NCI-H748 (cell line): ENCODE results near the gene CRYGB.
"Not testable (repeated sequence)": the region's sequence is repeated elsewhere in the genome, so short reads cannot be mapped to it uniquely, and the experiment has no call there.

Experiments
- DNase-seq: peaks from one replicate; lab custom pipeline; 2025; ENCODE audit not compliant: unreplicated experiment; lab: John Stamatoyannopoulos, UW

The CRYGB gene

DNA sequence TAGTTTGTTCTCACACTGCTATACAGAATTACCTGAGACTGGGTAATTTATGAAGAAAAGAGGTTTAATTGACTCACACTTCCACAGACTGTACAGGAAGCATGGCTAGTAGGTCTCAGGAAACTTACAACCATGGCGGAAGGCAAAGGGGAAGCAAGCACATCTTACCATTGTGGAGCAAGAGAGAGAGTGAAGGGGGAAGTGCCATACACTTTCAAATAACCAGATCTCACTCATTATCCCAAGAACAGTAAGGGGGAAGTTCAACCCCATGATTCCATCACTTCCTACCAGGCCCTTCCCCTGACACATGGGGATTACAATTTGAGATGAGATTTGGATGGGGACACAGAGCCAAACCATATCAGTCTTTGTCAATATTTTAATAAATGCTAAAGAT, 5.0 kb upstream of the CRYGB start:
- no peak for DNase-seq

DNA sequence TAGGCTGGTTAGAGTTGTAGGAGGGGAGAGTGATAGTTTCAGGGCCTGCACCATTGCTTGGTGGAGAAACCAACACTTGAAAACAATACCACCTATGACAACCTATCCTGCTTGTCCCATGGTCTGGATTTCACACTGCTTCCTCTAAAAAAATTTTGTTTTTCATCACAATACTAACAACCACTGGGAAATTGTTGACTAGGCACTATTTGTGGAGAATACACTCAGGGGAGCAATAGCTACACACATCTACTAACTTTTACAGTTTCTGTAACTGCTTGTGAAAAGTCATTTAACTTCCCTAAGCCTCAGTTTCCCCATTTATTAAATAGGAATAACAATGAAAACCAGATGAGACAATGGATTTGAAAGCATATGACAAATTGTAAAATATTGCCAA, 4.1 kb upstream of the CRYGB start:
- DNase-seq = no peak

DNA sequence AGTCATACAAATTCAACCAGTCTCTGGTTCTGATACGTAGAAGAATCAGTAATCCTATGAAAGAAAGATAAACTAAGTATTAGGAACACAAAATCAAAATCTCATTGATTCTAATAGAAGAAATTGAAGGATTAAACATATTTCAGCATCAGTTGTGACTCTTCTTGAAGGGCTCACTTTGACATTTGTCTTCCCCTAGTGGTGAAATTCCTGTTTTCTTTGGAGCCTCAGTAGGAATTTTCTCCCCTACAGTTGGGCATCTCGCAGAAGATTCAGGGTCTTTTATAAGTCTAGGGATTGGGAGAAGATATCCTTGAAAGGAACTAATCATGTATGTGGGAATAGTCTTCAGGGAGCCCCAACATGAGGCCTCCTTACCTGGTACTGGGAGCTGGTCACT, 2.8 kb upstream of the CRYGB start:
- peak; percentile 8 for DNase-seq

DNA sequence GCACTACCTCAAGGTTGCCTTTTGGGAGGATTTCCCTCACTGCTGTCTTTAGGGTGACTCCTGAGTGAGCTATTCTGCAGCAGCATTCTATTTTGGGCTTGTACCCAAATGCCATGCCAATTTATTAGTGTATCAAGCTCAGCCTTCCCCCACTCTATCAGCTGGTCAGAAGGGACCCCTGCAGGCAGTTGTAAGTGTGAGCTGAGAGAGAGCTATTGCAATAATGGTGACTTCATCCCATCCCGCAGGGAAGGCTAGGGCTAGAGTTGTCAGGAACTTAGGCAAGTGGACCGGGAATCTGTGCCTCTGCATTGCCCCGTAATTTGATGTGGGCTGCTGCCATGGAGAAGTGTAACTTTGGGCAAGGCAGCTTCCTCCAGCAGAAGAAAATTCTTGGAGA, 1.8 kb upstream of the CRYGB start:
- no peak for DNase-seq

DNA sequence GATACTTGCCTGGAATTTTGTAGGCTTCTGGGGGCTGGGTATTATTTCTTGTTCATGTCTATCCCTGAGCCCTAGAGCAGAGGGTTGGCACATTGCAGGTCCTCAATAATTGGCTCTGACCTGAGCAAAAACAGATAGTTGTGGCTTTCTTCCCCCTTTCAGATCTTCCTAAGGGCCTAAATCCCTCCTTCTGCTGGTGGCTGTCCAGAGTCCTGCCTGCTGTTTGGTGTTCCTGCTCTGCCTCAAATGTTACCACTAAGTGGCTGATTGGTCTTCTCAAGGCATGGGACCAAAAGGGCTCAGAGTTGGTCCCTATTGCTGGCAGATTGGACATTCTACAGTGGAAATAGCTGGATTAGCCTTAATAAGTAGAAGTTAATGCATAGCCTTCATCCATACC, 1.1 kb upstream of the CRYGB start:
- no peak for DNase-seq

DNA sequence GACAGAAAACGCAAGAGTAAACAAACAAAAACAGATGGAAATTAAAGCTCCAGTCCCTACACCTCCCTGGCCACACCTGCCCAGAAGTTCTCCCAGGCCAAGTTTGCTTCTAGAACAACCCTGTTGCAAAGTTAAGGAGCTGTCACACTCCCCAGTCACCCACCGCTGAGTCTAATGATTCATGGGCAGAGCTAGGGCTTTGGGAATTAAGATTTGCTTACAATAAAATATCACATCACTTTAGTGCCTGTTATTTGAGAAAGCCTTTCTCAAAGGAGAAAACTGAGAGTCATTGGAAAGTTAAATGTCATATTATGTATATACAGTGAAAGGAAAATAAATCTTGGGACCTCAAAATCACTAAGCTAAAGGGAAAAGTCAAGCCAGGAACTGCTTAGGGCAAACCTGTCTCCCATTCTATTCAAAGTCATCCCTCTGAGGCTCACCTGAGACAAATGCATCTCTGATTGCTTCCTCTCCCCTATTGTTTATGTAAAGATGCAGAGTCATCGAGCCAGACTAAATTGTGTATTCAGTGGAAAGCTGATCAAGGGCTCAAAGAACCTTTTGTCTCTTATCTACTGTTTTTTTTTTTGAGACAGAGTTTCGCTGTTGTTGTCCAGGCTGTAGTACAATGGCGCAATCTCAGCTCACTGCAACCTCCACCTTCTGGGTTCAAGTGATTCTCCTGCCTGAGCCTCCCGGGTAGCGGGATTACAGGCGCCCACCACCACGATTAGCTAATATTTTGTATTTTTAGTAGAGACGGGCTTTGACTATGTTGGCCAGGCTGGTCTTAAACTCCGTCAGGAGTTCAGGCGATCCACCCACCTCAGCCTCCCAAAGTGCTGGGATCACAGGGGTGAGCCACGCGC, 2.8 kb downstream of the CRYGB start:
- DNase-seq = peak; percentile 93

DNA sequence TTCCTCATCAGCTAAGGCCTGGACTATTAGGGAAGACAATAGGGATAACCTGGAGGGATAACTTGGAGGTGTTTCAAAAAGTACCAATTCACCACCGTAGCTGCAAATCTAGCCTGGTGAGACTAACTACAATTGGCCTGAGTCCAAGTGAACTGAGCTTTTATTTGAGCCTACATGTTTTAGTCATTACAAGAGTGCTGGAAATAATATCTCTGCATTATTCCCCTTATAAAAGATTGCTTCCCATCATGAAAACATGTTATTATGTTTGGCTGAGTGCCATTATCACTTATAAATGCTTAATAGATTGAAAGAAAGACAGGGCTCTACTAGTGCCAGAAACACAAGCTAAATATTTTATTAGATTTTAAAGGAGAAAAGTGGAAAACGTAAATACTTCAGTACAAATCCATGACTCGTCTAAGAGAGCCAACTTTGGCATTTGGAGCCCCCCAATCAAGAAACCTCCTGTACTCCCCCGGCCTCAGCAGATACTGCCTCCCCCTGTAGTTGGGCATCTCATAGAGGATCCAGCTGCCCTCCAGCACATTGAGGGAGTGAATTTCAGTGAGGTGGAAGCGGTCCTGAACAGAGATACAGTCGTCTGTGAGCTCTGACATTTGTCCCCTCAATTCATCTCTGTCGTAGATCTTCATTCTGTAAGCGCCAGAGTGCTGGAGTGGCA, 3.6 kb downstream of the CRYGB start:
- DNase-seq = peak; percentile 99

DNA sequence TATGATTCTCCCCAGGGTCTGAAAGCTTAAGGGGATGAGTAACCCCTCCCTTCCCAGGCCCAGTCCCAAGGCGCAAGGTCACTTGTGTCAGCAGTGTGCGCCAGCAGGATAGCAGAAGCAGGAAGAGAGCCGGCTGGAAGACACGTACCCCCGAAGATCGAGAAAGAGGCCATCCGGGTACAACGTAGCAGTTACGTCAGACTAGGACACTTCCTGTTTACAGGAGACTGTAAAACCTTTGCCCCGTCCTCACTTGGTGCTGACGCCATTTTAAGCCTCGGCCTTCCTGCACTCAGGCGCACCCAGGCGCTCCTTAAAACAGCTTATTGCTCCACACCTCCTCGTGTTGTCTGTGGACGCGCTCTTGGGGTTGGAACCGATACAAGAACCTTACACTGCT, 6.5 kb downstream of the CRYGB start:
- no peak for DNase-seq

DNA sequence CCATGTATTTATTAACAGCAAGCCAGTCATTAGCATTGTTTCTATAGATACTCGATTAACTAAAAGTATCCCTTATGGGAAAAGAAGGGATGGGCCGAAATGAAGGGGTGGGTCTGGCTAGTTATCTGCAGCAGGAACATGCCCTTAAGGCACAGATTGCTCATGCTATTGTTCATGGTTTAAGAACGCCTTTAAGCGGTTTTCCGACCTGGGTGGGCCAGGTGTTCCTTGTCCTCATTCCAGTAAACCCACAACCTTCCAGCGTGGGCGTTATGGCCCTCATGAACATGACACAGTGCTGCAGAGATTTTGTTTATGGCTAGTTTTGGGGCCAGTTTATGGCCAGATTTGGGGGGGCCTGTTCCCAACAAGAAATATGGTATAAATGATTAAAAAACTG, 7.6 kb downstream of the CRYGB start:
- not testable (repeated sequence) for DNase-seq

DNA sequence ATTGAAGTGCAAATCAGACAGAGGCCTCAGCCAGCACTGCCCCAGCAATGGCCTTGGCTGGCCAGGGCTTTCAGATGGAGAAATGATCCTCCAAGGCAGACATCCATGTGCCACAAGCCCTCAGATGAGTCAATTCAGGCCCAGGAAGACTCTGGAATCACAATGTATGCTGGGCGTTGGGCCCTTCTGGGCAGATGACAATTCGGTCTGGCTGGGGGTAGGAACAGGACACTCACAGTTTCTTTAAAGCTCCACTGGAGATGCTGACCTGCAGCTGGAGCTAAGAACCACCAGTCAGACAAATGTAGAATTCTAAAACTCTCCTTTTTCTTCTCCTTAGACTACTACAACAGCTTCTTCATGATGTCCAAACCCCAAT, 9.3 kb downstream of the CRYGB start:
- no peak for DNase-seq

DNA sequence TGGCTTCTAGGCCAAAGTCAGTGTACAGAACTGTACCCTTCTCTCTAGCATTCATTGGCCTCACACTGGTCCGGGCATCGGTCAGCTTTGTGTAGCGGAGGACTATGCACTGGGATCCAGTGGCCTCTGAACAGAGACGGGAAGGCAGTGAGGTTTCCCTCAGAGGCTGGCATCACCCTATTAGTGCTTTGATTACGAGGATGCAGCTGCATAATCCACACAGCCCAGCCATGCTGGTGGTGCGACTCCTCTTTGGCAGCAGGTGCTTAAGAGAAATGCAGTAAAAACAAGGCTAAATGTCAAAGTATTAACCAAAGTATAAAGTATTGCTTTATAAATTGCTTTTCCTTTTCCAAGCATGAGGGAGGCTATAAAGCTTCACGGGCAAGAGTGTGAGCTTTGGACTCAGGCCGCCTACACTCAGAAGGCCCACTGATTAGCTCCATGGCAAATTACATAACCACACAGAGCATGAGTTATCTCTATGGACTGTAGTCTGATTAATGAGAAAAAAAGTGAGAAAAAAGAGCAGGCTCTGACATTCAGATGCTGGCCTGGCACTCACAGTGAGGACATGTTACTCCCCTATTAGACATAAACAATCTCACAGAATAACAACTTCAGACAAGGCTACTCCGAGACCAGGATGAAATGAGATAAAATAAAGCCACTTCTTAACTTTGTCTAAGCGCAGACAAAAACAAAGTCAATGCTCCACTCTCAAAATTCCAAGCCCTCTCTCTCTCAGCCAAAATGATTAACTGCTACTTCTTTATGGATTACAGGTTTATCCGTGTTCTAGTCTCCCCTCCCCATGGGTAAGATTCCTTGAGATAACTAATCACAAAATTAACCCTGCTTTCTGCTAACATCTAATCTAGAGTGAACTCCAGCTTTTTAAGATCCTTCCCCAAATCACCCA, 9.9 kb downstream of the CRYGB start:
- no peak for DNase-seq

DNA sequence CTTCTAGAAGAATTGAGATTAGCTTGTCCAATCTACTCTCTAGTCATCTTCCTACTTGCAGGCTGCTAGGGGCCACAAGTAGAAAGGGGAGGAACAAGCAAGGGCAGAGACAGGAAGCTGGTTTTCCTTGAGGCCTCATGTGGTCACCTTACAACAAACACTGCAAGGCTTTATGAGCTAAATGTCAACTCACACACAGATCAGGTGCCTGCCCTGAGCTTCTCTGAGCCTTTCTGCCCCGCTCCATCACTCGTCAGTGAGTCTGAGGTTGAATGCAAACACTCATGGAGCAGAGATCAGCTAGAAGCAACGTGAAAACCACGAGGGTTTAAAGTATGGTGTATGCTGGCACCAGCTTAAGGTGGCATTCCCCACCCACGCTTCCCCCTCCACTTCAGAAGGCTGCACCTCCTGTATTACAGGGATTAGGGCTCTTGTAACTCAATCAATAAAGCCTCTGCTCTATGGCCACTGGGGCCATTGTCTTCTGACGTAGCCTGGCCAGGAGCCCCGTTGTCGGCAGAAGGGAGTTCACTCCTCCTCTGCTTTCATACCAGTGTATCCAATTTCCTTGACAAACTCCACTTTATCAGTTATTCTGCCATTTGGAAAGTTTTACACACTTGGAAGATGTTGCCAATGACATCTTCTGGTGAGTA, 10.9 kb downstream of the CRYGB start:
- no peak for DNase-seq

DNA sequence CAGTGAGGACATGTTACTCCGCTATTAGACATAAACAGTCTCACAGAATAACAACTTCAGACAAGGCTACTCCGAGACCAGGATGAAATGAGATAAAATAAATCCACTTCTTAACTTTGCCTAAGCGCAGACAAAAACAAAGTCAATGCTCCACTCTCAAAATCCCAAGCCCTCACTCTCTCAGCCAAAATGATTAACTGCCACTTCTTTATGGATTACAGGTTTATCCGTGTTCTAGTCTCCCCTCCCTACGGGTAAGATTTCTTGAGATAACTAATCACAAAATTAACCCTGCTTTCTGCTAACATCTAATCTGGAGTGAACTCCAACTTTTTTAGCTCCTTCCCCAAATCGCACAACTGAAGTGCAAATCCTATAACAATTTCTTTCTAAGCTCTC, 15.2 kb downstream of the CRYGB start:
- no peak for DNase-seq

DNA sequence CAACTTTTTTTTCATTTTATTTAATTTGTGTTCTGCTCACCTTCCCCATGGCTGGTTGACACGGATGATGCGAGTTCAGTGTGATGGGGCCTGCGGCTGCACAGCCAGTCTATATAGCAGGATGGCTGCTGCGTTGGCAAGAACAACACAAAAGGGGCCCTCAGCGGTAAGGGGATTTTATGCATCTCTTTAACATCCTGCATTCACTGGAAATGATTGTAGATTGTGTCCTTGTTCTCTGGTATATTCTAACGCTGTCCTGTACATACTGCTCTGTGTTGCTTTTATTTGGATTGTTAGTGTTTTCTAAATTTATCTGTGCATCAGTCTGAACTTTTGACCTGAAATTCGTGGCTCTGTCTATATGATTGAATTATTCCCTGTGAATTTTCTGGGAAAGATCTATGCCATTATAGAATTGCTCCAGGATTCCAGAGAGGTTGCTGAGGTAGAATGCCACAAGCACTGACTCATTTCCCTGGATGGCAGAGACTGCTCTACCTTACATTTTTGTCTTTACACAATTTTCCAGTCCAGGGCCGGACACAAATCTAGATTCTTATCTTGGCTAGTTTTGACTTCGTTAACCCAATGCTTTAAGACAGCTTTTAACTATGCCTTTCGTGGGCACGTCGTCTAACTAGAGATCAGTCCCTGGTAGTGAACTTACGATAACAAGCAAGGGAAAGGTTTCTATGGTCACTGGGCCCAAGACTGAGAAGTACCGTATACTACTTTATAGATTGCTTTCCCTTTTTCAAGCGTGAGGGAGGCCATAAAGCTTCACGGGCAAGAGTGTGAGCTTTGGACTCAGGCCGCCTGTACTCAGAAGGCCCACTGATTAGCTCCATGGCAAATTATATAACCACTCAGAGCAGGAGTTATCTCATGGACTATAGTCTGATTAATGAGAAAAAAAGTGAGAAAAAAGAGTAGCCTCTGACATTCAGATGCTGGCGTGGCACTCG, 15.9 kb downstream of the CRYGB start, which contains the start of gene CRYGC:
Gene CRYGC, minus strand, starts transcription at position 85 of the 968 bp plus-strand sequence. Its CDS starts 36 bp downstream, at position 49.
- DNase-seq = no peak

DNA sequence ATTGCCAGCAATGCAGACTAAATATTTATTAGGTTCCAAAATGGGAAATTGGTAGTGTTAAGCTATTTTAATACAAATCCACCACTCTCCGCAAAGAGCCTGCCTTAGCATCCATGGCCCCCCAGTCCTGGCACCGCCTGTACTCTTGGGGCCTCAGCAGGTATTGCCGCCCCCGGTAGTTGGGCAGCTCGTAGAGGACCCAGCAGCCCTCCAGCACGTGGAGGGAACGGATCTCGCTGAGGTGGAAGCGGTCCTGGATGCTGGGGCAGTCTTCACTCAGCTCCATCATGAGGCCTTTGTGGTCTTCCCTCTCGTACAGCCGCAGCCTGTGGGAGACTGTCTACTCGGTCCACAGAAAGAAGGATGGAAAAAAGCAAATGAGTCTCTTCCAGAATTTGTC, 17.8 kb downstream of the CRYGB start:
- DNase-seq = no peak

DNA sequence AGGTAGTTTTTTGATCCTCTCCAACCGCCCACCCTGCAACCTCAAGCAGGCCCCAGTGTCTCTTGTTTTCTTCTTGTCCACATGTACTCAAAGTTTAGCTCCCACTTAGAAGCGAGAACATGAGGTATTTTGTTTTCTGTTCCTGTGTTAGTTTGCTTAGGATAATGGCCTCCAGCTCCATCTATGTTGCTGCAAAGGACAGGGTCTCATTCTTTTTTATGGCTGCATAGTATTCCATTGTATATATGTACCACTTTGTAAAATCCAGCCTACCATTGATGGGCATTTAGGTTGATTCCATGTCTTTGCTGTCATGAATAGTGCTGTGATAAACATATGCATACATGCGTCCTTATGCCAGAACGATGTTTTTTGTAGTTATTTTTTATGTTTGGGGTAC, 18.9 kb downstream of the CRYGB start:
- no peak for DNase-seq

DNA sequence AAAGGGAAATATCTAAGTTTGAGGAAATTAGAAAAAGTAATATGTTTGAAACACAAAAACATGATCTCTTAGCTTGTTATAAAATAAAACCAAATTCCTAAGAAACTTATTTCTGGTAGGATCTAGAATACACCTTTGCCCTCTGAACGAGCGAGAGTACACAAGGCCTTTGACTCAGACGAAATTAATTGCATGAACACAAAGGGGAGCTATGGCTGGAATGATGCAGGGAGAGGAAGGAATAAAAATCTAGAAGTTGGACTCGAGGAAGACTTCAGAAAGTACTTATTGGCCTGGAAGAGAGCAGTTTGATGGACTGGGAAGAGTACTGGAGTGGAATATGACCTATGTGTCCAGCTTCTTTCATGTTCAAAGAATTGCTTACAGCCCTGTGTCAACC, 20.7 kb downstream of the CRYGB start:
- DNase-seq = no peak

DNA sequence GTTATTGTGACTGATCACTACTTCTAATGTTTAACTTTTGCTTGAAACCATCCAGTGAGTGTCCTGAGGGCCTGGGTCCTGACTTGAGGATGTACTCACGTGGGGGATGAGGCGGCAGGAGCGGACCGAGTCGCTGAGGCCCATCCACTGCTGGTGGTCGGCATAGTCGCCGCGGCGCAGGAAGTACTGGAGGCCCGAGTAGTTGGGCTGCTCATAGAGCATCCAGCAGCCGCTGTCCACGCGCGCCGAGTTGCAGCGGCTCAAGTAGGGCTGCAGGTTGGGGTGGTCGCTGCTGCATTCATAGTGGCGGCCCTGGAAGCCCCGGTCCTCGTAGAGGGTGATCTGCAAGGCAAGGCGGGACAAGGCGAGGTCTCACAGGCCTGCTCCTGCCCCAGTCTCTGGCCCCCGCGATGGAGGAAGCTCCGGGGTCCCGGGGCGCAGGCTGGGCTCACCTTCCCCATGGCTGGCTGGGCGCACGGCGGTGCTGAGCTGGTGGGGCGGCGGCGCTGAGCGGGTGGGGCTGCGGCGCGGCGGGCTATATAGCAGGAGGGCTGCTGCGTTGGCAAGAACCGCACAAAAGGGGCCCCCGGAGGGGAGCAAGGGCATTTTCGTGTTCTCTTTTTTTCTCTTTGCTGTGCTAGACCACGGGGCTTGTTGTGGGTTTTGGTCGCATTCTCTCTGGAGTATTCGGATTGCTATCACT, 21.8 kb downstream of the CRYGB start, which contains the start of gene CRYGD:
Gene CRYGD, minus strand, starts transcription at position 512 of the 703 bp plus-strand sequence. Its CDS starts 51 bp downstream, at position 461.
- DNase-seq = not testable (repeated sequence)

DNA sequence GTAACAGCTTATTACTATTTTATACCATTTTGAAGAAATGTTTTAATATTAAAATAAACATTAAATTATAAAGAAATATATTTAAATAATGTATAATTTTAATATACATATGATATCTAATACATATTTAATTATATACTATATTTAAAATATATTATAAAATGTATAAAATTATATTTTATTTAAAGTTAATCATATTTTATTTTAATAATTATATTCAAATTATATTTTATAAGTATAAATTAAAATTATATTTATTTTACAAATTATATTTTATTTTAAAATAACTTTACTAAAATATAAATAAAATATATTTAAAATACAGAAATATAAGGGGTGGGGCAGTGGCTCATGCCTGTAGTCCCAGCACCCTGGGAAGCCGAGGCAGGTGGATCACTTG, 23.7 kb downstream of the CRYGB start:
- DNase-seq = no peak
